Progenitor cell of endocrine pancreas (in vitro differentiated cells): Measurements from ENCODE around the gene NOC2L. TPM values are rescaled to one million over a fixed set of nuclear protein-coding genes. Genes with fewer than 3 reads are reported as not detected.
"Not testable (repeated sequence)": the region's sequence is repeated elsewhere in the genome, so short reads cannot be mapped to it uniquely, and the experiment has no call there.

Experiments
- DNase-seq: peaks from one replicate; pipeline ENCODE4 v3.0.0; 2021; ENCODE audit warnings: low spot score; ENCODE audit not compliant: unreplicated experiment
- H3K27ac Mint-ChIP-seq: 2 replicates; pipeline ENCODE4 v1.8.0; 2021; ENCODE audit warnings: mild to moderate bottlenecking, moderate library complexity, mixed read lengths
- H3K27me3 Mint-ChIP-seq: 2 replicates; pipeline ENCODE4 v1.8.0; 2021; ENCODE audit warnings: mixed read lengths
- H3K36me3 Mint-ChIP-seq: 2 replicates; pipeline ENCODE4 v1.8.0; 2022; ENCODE audit warnings: mixed read lengths; ENCODE audit not compliant: insufficient read depth
- H3K4me1 Mint-ChIP-seq: 2 replicates; pipeline ENCODE4 v1.8.0; 2021; ENCODE audit warnings: low read depth, mixed read lengths
- H3K4me3 Mint-ChIP-seq: 2 replicates; pipeline ENCODE4 v1.8.0; 2021; ENCODE audit warnings: low read depth, mild to moderate bottlenecking, moderate library complexity, mixed read lengths
- H3K9me3 Mint-ChIP-seq: 2 replicates; pipeline ENCODE4 v1.8.0; 2021; ENCODE audit warnings: low read depth, mixed read lengths
- total RNA-seq: library from RNA; stranded (reverse); gene quantifications from 2 replicates; pipeline ENCODE4 v1.2.1, GENCODE V29; 2021
- TF ChIP-seq, protein P1 (sequence below): fragments of 200-600 bp; sonication (generic); IDR thresholded peaks from one replicate; pipeline ENCODE4 v1.5.0; 2021; ENCODE audit warnings: antibody characterized with exemption, mild to moderate bottlenecking; ENCODE audit not compliant: unreplicated experiment

The NOC2L gene
- total RNA-seq, 1 donor from 2014 or later: 78.2 TPM

DNA sequence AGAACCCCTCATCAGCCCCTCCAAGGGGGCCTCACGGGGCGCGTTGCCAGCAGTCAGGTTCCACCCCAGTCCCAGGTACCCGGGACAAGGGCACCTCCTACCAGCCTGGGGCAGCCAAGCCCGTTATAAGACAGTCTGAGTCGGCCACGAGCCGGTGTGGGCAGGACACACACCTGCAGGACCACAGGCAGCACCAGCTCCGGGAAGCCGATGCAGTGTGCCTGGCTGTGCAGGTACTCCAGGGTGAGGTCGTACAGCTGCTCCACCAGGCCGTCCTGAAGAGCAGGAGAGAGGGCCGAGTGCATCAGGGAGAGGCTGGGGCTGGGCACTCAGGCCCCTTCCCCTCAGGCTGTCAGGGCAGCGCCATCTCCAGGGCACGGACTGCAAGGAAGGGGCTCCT is 11.1 kb downstream of the NOC2L start:
- Mint-ChIP-seq H3K4me3 (no peak overlapping the region), H3K4me1 (no peaks in the 10 kb centered on the region), H3K27me3 (no peaks in the 10 kb centered on the region), H3K36me3 (peaks cover 25% of the 10 kb centered on the region), H3K9me3 (no peaks in the 10 kb centered on the region), H3K27ac (no peak overlapping the region)
- DNase-seq: no peak
- TF ChIP-seq, protein P1, sequence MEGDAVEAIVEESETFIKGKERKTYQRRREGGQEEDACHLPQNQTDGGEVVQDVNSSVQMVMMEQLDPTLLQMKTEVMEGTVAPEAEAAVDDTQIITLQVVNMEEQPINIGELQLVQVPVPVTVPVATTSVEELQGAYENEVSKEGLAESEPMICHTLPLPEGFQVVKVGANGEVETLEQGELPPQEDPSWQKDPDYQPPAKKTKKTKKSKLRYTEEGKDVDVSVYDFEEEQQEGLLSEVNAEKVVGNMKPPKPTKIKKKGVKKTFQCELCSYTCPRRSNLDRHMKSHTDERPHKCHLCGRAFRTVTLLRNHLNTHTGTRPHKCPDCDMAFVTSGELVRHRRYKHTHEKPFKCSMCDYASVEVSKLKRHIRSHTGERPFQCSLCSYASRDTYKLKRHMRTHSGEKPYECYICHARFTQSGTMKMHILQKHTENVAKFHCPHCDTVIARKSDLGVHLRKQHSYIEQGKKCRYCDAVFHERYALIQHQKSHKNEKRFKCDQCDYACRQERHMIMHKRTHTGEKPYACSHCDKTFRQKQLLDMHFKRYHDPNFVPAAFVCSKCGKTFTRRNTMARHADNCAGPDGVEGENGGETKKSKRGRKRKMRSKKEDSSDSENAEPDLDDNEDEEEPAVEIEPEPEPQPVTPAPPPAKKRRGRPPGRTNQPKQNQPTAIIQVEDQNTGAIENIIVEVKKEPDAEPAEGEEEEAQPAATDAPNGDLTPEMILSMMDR: no peak

DNA sequence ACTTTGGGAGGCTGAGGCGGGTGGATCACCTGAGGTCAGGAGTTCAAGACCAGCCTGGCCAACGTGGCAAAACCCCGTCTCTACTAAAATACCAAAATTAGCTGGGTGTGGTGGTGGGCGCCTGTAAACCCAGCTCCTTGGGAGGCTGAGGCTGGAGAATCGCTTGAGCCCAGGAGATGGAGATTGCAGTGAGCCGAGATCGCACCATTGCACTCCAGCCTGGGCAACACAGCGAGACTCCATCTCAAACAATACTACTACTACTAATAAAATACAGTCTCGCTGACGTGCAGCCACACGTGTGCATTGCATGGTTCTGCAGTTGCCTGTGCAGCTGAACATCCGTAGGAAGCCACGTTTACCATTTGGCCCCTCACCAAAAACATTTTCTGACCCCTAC is 12.2 kb downstream of the NOC2L start:
- not testable (repeated sequence) for H3K4me3 Mint-ChIP-seq

DNA sequence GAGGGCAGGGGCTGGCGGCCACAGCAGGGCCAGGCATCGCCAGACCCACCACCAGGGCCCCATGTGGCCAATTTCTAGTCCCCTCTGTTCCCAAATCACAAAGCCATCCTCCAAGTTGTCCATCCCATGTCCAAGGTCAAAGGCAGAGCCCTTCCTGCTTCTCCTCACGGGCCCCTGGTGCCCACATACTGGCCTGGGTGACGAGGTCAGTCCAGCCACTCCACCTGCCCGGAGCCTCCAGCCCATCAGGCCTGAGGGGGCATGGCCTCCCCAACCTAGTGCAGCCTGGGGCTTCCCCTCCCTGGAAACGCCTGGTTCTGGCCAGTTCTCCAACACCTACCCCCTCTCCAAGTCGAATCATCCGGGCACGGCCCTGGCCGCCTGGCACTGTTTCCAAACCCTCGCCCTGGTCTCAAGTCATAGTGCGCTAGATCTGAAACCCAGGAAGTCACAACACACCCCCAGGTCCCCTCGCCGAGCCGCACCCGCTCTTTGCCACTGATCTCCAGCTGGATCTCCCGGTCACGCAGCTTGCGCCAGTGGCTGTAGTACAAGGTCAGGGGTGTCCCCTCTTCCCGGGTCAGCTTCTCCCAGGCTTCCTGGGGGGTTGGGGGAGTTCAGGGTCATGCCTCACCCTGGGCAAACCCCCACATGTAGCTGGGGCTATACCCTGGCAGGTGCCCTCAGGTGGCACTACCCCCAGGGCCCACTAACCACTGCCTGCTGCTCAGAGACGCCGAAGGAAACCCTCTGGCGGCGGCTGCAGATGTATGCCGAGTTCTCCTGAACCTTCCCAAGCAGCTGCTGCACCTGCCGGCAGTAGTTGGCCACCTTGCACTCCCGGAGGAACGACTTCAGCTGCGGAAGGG is 13.1 kb downstream of the NOC2L start:
- Mint-ChIP-seq H3K9me3 (no peaks in the 10 kb centered on the region), H3K27me3 (peaks cover 3% of the 10 kb centered on the region), H3K27ac (no peak overlapping the region), H3K4me1 (peaks cover 2% of the 10 kb centered on the region), H3K36me3 (peaks cover 21% of the 10 kb centered on the region), H3K4me3 (no peak overlapping the region)
- DNase-seq: no peak
- TF ChIP-seq, protein P1: no peak

More for the DNA sequence above, 12.2 kb downstream of the NOC2L start:
- H3K4me1 Mint-ChIP-seq, DNase-seq, H3K9me3 Mint-ChIP-seq, H3K27me3 Mint-ChIP-seq, H3K27ac Mint-ChIP-seq: not testable (repeated sequence)
- H3K36me3 Mint-ChIP-seq: peaks cover 25% of the 10 kb centered on the region

DNA sequence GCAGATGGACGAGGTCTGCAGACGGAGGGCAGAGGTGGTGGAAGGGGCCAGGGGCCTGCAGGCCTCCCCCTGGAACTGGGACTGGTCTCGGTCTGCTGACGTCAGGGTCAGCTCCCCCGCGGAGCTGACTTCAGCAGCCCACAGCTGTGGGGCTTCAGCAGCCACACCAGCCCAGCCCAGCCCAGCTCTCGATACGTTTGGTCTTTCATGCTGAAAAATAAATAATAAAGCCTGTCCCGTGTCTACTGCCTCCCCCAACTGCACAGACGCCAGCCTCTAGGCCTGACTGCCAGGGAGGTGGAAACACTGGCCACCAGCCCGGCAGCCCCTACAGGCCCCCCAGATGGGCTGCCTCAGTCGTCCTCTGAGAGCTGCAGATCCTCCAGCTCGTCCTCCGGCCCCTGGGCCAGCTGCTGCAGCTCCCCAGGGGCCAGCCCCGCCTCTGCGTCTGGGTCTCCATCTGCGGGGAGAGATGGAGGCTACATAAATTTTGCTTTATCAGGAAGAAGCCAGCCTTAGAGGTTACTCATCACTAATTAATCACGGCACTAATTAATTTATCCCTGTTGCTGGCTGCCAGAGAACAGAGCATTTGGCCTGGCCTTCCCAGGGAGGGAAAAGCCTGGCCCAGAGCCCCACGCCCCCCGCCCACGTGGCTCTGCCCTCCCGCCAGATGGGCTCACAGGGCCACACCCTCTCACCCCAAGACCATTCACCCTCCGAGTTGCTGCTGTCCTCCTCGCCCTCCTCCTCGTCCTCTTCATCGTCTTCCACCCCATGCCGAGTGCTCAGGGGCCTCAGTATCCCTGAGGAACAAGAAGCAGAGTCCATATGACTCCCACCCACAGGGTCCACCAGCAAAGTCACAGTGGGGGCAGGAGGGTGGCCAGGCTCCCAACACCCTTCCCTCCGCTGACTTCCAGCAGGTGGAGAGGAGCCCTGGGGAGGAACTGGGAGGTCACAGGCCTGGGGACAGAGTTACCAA is 14.4 kb downstream of the NOC2L start:
- DNase-seq: no peak
- Mint-ChIP-seq H3K27ac (no peak overlapping the region), H3K4me3 (no peak overlapping the region), H3K36me3 (peaks cover 14% of the 10 kb centered on the region), H3K27me3 (peaks cover 3% of the 10 kb centered on the region), H3K9me3 (no peaks in the 10 kb centered on the region), H3K4me1 (peaks cover 4% of the 10 kb centered on the region)
- TF ChIP-seq, protein P1: no peak

DNA sequence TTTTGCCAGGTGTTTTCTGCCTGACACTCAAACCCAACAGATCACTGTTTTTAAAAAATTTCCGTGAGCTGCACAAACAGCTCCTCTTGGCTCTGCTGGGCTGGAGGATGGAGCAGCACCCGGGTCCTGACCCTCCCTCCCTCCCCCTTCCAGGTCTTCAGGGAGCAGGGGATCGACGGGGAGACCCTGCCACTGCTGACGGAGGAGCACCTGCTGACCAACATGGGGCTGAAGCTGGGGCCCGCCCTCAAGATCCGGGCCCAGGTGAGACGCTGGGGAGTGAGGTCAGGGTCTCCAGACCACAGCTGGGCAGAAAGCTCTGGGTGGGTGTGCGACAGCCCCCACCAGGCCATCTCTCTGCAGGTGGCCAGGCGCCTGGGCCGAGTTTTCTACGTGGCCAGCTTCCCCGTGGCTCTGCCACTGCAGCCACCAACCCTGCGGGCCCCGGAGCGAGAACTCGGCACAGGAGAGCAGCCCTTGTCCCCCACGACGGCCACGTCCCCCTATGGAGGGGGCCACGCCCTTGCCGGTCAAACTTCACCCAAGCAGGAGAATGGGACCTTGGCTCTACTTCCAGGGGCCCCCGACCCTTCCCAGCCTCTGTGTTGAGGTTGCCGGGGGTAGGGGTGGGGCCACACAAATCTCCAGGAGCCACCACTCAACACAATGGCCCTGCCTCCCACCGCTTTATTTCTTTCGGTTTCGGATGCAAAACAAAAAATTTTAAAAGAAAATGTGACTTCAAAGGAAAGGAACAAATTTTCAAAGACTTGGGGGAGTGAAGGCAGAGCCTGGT is 15.3 kb downstream of the NOC2L start:
- Mint-ChIP-seq H3K36me3 (peaks cover 12% of the 10 kb centered on the region), H3K27ac (no peak overlapping the region), H3K4me1 (peaks cover 6% of the 10 kb centered on the region), H3K27me3 (peaks cover 6% of the 10 kb centered on the region), H3K9me3 (no peaks in the 10 kb centered on the region), H3K4me3 (peak overlapping the region; percentile 19)
- TF ChIP-seq, protein P1: no peak
- DNase-seq: no peak
